Neural progenitor cell (in vitro differentiated cells): Measurements from ENCODE around the gene SCYGR5.
"Not testable (repeated sequence)": the region's sequence is repeated elsewhere in the genome, so short reads cannot be mapped to it uniquely, and the experiment has no call there.

Experiments used
- CTCF ChIP-seq: fragments of 200-600 bp; sonication (generic); IDR thresholded peaks from 2 replicates; pipeline ENCODE4 v1.5.1; 2017; ENCODE audit warnings: antibody characterized with exemption, mild to moderate bottlenecking
- EZH2 ChIP-seq: fragments of 200-600 bp; sonication (generic); IDR thresholded peaks from 2 replicates; pipeline ENCODE4 v1.6.1; 2017; ENCODE audit warnings: antibody characterized with exemption, mild to moderate bottlenecking, moderate library complexity
- EZH2phosphoT487 ChIP-seq: fragments of 200-600 bp; sonication (generic); IDR thresholded peaks from 2 replicates; pipeline ENCODE4 v1.6.1; 2017; ENCODE audit warnings: antibody characterized with exemption

- not testable (repeated sequence) for TF ChIP-seq CTCF, EZH2, EZH2phosphoT487
Measured at GRCh38 chr2:227666631-227667170, at the start of gene SCYGR5.
